Endothelial cell (in vitro differentiated cells): Measurements from ENCODE around the gene LGR6. TPM values are rescaled to one million over a fixed set of nuclear protein-coding genes. Genes with fewer than 3 reads are reported as not detected.

Experiments
- DNase-seq: peaks from one replicate; pipeline ENCODE4 v3.0.0; 2021; ENCODE audit warnings: low spot score
- H3K27ac Mint-ChIP-seq: one replicate; pipeline ENCODE4 v1.8.0; 2021; ENCODE audit warnings: mixed read lengths, inconsistent platforms; ENCODE audit not compliant: unreplicated experiment
- H3K27me3 Mint-ChIP-seq: one replicate; pipeline ENCODE4 v1.8.0; 2021; ENCODE audit warnings: mild to moderate bottlenecking, moderate library complexity, mixed read lengths, inconsistent platforms; ENCODE audit not compliant: unreplicated experiment
- H3K36me3 Mint-ChIP-seq: one replicate; pipeline ENCODE4 v1.8.0; 2021; ENCODE audit warnings: mild to moderate bottlenecking, low read depth, mixed read lengths, inconsistent platforms; ENCODE audit not compliant: unreplicated experiment
- H3K4me1 Mint-ChIP-seq: one replicate; pipeline ENCODE4 v1.8.0; 2021; ENCODE audit warnings: mild to moderate bottlenecking, mixed read lengths, inconsistent platforms; ENCODE audit not compliant: unreplicated experiment
- H3K4me3 Mint-ChIP-seq: one replicate; pipeline ENCODE4 v1.8.0; 2021; ENCODE audit warnings: mild to moderate bottlenecking, mixed read lengths, inconsistent platforms; ENCODE audit not compliant: unreplicated experiment
- H3K9me3 Mint-ChIP-seq: one replicate; pipeline ENCODE4 v1.8.0; 2021; ENCODE audit warnings: mixed read lengths, inconsistent platforms; ENCODE audit not compliant: unreplicated experiment
- CTCF ChIP-seq: fragments of 200-600 bp; sonication (generic); IDR thresholded peaks from one replicate; pipeline ENCODE4 v1.5.0; 2021; ENCODE audit warnings: antibody characterized with exemption; ENCODE audit not compliant: unreplicated experiment
- total RNA-seq: library from RNA; stranded (reverse); fragmentation: NEBNext Ultra II Directional; extraction: Animal tissue kit (Norgen Biotek cat#: 25700); gene quantifications from one replicate; pipeline ENCODE4 v1.2.1, GENCODE V29; 2021; ENCODE audit not compliant: unreplicated experiment

Gene LGR6
- total RNA-seq, 1 donor from 2014 or later = 0.23 TPM

DNA sequence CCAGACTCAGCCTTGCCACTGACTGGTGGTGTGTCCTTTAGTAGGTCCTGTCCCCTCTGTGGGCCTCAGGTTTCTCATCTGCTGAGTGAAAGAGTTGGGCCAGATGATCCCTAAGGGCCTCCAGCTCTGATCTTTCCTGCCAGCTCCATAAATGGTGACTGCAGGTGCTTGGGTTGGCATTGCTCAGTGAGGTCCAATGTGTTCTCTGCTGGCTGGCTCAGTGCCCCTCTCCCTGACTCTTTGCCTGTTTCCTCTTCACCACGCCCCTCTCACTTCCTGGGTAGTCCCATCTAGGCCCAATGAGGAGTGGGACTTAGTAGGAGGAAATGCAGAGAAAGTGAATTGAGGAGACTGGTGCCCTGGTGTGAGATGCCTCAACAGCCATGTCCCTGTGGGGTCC lies 111.6 kb downstream of the LGR6 start:
- no peak overlapping the region for H3K27ac Mint-ChIP-seq
- H3K9me3 Mint-ChIP-seq = no peaks in the 10 kb centered on the region
- no peak for TF ChIP-seq CTCF
- H3K4me1 Mint-ChIP-seq = peaks cover 9% of the 10 kb centered on the region
- H3K36me3 Mint-ChIP-seq = no peaks in the 10 kb centered on the region
- H3K27me3 Mint-ChIP-seq = peaks cover 8% of the 10 kb centered on the region
- no peak overlapping the region for H3K4me3 Mint-ChIP-seq
- DNase-seq = no peak

GRCh38 chr1:202306535-202307345 lies 113.1 kb downstream of the LGR6 start:
- no peak for TF ChIP-seq CTCF
- no peak overlapping the region for H3K27ac Mint-ChIP-seq
- peaks cover 10% of the 10 kb centered on the region for H3K27me3 Mint-ChIP-seq
- H3K9me3 Mint-ChIP-seq = no peaks in the 10 kb centered on the region
- no peak overlapping the region for H3K4me3 Mint-ChIP-seq
- H3K4me1 Mint-ChIP-seq = peaks cover 12% of the 10 kb centered on the region
- no peak for DNase-seq
- H3K36me3 Mint-ChIP-seq = no peaks in the 10 kb centered on the region

GRCh38 chr1:202310071-202310725 lies 116.6 kb downstream of the LGR6 start:
- TF ChIP-seq CTCF = no peak
- Mint-ChIP-seq H3K4me1 (peaks cover 17% of the 10 kb centered on the region), H3K9me3 (no peaks in the 10 kb centered on the region), H3K4me3 (no peak overlapping the region), H3K27ac (no peak overlapping the region), H3K36me3 (no peaks in the 10 kb centered on the region), H3K27me3 (peaks cover 10% of the 10 kb centered on the region)
- DNase-seq = no peak

DNA sequence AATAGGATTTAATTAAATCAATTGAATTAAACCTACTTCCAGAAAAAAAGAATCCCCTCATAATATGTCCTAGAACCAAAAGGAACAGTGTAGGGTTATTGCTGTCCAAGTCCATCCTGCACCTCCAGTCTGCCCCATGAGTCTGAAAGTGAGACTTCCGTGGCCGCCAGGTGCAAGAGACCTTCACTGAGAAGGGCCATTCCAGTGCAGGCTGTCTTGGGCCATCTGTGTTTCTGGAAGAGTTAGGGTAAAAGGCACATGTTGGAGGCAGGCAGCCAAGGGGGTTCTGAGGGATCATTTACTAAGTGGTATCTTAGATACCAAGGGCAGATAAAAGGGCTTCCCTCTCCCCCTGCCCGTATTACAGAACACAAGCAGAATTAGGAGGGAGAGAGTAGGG lies 117.1 kb downstream of the LGR6 start:
- peaks cover 8% of the 10 kb centered on the region for H3K27me3 Mint-ChIP-seq
- H3K4me3 Mint-ChIP-seq = no peak overlapping the region
- H3K4me1 Mint-ChIP-seq = peaks cover 17% of the 10 kb centered on the region
- no peaks in the 10 kb centered on the region for H3K36me3 Mint-ChIP-seq
- no peaks in the 10 kb centered on the region for H3K9me3 Mint-ChIP-seq
- TF ChIP-seq CTCF = no peak
- no peak for DNase-seq
- H3K27ac Mint-ChIP-seq = no peak overlapping the region
